Astrocyte of the spinal cord (primary cell): ENCODE measurements around the gene ARL15.

Experiments used
- DNase-seq: peaks from one replicate; pipeline ENCODE4 v3.0.0; 2011; ENCODE audit warnings: low read depth, low spot score
- H3K4me3 ChIP-seq: 2 replicates; pipeline ENCODE4 v1.5.1; 2011; ENCODE audit warnings: low read depth, mild to moderate bottlenecking, low read length, moderate library complexity
- CTCF ChIP-seq: IDR thresholded peaks from 2 replicates; pipeline ENCODE4 v1.5.1; 2012; ENCODE audit warnings: low read depth, mild to moderate bottlenecking, low read length, inconsistent platforms
- in situ Hi-C: cut with HindIII; loops from 2 replicates; pipeline ENCODE4 v1.10.0; 2017; ENCODE audit warnings: low sequenced_read_pairs

The ARL15 gene

DNA sequence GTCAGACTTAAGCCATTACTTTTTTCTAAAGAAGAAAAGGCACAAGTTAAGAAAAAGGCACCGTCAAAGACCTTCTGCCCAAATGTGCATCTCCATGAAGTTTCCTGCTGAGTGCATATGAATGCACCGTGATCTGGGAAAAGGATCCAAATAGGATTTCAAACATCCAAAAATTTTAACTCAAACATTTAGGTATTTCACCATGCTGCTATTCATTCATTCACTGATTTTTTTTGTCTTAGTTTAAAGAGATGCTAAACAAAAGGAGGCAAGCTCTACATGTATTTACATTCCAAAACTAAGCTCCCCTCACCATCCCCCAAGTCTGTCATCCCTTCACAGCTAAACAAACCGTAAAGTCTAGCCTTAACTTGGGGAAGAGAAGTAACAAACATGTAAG is 291.9 kb downstream of the ARL15 start:
- in situ Hi-C loops = no loop called here
- DNase-seq = no peak
- TF ChIP-seq CTCF = no peak
- H3K4me3 ChIP-seq = no peak overlapping the region

DNA sequence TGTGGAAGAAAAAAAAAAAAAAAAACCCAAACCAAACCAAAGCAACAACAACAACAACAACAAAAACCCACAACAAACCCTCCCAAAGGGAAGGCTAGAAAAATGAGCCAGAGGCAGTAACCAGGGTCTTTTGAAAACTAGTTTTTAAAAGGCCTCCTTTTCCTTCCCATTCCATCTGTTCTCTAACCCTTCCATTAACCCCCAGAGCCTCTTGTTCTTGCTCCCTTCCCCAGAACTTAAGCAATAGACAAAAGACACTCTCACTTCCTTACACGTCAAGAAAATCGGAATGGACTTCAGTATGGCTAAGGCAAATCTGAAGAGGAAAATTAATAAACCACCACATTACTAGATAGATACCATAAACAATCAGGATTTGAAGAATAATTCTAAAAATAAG is 292.8 kb downstream of the ARL15 start:
- in situ Hi-C loops = no loop called here

GRCh38 chr5:54013556-54014194 is 296.7 kb downstream of the ARL15 start:
- peak; percentile 71 for DNase-seq
- no peak overlapping the region for H3K4me3 ChIP-seq
- in situ Hi-C loops = no loop called here
- TF ChIP-seq CTCF = no peak

More for the DNA sequence above, 292.8 kb downstream of the ARL15 start:
- no peak for DNase-seq
- H3K4me3 ChIP-seq = no peak overlapping the region
- no peak for TF ChIP-seq CTCF

GRCh38 chr5:54009828-54010227 is 300.5 kb downstream of the ARL15 start:
- no peak for DNase-seq
- in situ Hi-C loops = no loop called here
- TF ChIP-seq CTCF = no peak
- no peak overlapping the region for H3K4me3 ChIP-seq

DNA sequence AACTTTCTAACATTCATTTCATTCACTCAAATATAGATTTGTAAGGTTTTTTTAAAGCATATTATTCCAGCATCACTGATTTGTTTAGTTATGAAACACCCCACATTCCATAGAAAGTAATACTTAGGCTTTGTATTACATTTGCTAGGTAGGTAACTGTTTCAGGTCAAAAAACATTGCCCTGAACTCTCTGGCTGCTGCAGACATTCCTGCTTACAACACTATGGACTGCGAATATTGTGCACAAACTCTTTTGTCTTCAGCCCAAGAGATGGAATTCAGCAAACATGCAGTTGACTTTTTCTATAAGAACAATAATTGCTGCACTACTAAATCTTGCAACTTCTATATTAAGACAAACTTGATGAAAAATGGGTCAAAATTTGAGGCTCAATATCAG is 301.0 kb downstream of the ARL15 start:
- TF ChIP-seq CTCF = no peak
- in situ Hi-C loops = no loop called here
- H3K4me3 ChIP-seq = no peak overlapping the region
- no peak for DNase-seq

DNA sequence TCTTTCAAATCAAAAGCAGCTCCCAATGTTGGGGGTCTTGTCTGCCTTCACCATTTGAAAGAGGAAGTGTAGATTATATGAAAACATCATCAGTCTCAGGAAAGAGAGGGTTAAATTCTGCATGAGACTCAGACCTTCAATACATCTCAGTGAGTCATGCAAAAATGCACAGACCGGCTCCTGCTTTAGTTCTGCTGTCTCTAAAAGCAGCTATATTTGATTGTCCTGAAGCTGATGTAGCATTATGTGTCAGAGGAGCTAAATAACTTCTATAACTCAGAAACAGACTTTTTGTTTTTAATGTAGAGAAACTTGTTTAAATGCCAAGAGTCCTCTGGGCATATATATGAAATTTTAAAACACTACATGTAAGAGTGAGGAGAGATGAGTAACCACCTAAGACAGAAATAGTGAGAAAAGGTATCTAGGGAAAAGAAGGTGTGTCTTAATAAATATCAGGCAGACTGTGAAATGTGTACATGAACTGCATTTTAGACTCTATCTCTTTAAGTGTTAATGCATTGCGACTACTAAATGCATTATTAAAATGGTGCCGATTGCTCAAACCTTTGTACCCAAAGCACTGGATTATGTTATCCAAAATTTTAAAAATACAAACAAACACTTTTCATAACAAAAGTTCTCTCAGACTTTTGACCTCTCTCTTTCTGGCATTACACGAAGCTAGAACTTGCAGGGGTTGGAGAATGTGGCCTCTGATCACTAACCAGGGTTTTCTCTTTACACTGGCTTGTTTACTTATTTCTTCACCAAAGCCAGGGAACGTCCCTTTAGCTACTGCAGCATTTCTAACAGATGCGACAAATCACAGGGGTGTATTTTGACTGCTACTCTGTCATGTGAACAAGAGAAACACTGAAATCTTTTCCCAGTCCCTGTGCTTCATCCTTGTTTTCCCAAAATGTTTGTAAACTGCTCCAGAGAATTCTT is 302.3 kb downstream of the ARL15 start:
- TF ChIP-seq CTCF = no peak
- DNase-seq = peak; percentile 27
- no peak overlapping the region for H3K4me3 ChIP-seq
- in situ Hi-C loops = no loop called here
